K562 (cell line): Measurements from ENCODE around the gene TRAPPC13. TPM values are rescaled to one million over a fixed set of nuclear protein-coding genes. Genes with fewer than 3 reads are reported as not detected.
A peak's percentile ranks its signal among the peaks of the same experiment; 100 is the strongest.

Experiments used
- BACH1 ChIP-seq: fragments of 200-800 bp; sonication (Bioruptor generic); IDR thresholded peaks from 2 replicates; pipeline ENCODE4 v1.6.1; 2016; ENCODE audit warnings: missing genetic modification characterization, missing compliant biosample characterization
- CHAMP1 ChIP-seq: fragments of 450-650 bp; IDR thresholded peaks from 2 replicates; pipeline ENCODE4 v1.6.1; 2016; ENCODE audit warnings: mild to moderate bottlenecking
- IRF1 ChIP-seq: sonication (generic); formaldehyde crosslinking; IDR thresholded peaks from 2 replicates; pipeline ENCODE4 v1.8.0; 2022; ENCODE audit warnings: missing genetic modification reagents, mild to moderate bottlenecking, borderline replicate concordance
- MEF2A ChIP-seq: IDR thresholded peaks from 2 replicates; pipeline ENCODE4 v1.6.1; 2011; ENCODE audit warnings: low read depth, mild to moderate bottlenecking, low read length, moderate library complexity; ENCODE audit not compliant: control insufficient read depth
- MTA1 ChIP-seq: fragments of 450-650 bp; IDR thresholded peaks from 2 replicates; pipeline ENCODE4 v1.6.1; 2017; ENCODE audit warnings: borderline replicate concordance
- NCOA4 ChIP-seq: fragments of 450-650 bp; IDR thresholded peaks from 2 replicates; pipeline ENCODE4 v1.6.1; 2018; ENCODE audit warnings: mild to moderate bottlenecking; ENCODE audit not compliant: partially characterized antibody
- NR1H2 ChIP-seq: sonication (generic); formaldehyde crosslinking; IDR thresholded peaks from 2 replicates; pipeline ENCODE4 v1.4.0; 2020; ENCODE audit warnings: mild to moderate bottlenecking, missing genetic modification reagents
- SMAD3 ChIP-seq: fragments of 450-650 bp; formaldehyde crosslinking; conservative IDR thresholded peaks from 2 replicates; pipeline ENCODE4 v1.4.0; 2020; ENCODE audit warnings: mild to moderate bottlenecking
- SMARCB1 ChIP-seq: IDR thresholded peaks from 2 replicates; pipeline ENCODE4 v1.6.1; 2011; ENCODE audit warnings: improper control_type of control experiment, low read depth; ENCODE audit not compliant: insufficient read length
- SP2 ChIP-seq: IDR thresholded peaks from 2 replicates; pipeline ENCODE4 v1.6.1; 2011; ENCODE audit warnings: mild to moderate bottlenecking, low read depth, low read length, moderate library complexity; ENCODE audit not compliant: poor library complexity, severe bottlenecking; ENCODE audit errors: extremely low read depth
- THRAP3 ChIP-seq: fragments of 450-650 bp; IDR thresholded peaks from 2 replicates; pipeline ENCODE4 v1.6.1; 2016; ENCODE audit warnings: mild to moderate bottlenecking, inconsistent platforms, borderline replicate concordance
- TSC22D4 ChIP-seq: fragments of 450-650 bp; IDR thresholded peaks from 2 replicates; pipeline ENCODE4 v1.6.1; 2016; ENCODE audit warnings: missing genetic modification characterization, missing biosample characterization, control low read depth
- UBTF ChIP-seq, 2 experiments: IDR thresholded peaks; 2 replicates each; pipeline ENCODE4 v1.6.1; 2012; ENCODE audit warnings: improper control_type of control experiment in 2 of 2, low read depth in 2 of 2, low read length in 2 of 2, borderline replicate concordance in 1 of 2
- ZBTB1 ChIP-seq: sonication (generic); formaldehyde crosslinking; IDR thresholded peaks from 2 replicates; pipeline ENCODE4 v1.8.1; 2023; ENCODE audit warnings: missing genetic modification reagents, low read depth, mild to moderate bottlenecking, borderline replicate concordance
- ZBTB17 ChIP-seq: fragments of 450-650 bp; formaldehyde crosslinking; IDR thresholded peaks from 2 replicates; pipeline ENCODE4 v1.4.0; 2020; ENCODE audit warnings: mild to moderate bottlenecking
- polyA plus RNA-seq, 8 experiments: library from polyadenylated mRNA; depleted of rRNA in 4 of 8; stranded (reverse) in 5 of 8; unstranded in 3 of 8; fragments of >200 nt; fragmentation: Nextera tagmentation in 2 of 8; fragmentation: Illumina TruSeq in 1 of 8; extraction: Ambion mirVana in 2 of 8; extraction: Trizol in 1 of 8; gene quantifications; 2 replicates each; pipeline versions ENCODE4 v1.2.1 to v1.2.3, GENCODE V29; 2011 to 2014; ENCODE audit warnings: inconsistent platforms in 1 of 8, missing spikeins in 1 of 8
- total RNA-seq, 7 experiments: library from RNA; depleted of rRNA in 6 of 7; stranded (reverse); fragments of >200 nt in 6 of 7; fragmentation: Illumina TruSeq in 2 of 7; extraction: Trizol in 2 of 7; gene quantifications; 2 replicates each; pipeline versions ENCODE4 v1.2.1 to v1.2.3, GENCODE V29; 2011 to 2021; ENCODE audit warnings: low replicate concordance in 1 of 7
- TF ChIP-seq, protein P1 (sequence below), 2 experiments: fragments of 450-650 bp; conservative IDR thresholded peaks; 2 replicates each; pipeline ENCODE4 v1.6.1; 2017; ENCODE audit warnings: mild to moderate bottlenecking in 2 of 2, moderate library complexity in 2 of 2
- TF ChIP-seq, protein P2 (sequence below): conservative IDR thresholded peaks from 2 replicates; pipeline ENCODE4 v1.6.1; 2011; ENCODE audit warnings: low read depth, mild to moderate bottlenecking, low read length; ENCODE audit not compliant: control insufficient read depth
- TF ChIP-seq, protein P3 (sequence below): sonication (generic); formaldehyde crosslinking; IDR thresholded peaks from 2 replicates; pipeline ENCODE4 v1.5.0; 2020; ENCODE audit warnings: missing genetic modification reagents

The TRAPPC13 gene
- total and polyA plus RNA-seq, 9 of the 15 experiments (the other 6 are each of a cell fraction or from before 2014, with no cell fraction given) = 16.2 to 43.8 (median 24.0) TPM

GRCh38 chr5:65624025-65624570 lies 729 bp upstream of the TRAPPC13 start, which contains the start of gene TRIM23 (continued):
- 0 out of 4 replicates have a peak, but pooled peaks of 1 of the 2 experiments have one; percentile 37 for TF ChIP-seq UBTF (IDR thresholded peaks at IDR 0.05; ENCODE audit: borderline replicate concordance in 1 of 2, low read depth in 2 of 2, low read length in 2 of 2)
- TF ChIP-seq CHAMP1 = no peak
- TF ChIP-seq, protein P1, sequence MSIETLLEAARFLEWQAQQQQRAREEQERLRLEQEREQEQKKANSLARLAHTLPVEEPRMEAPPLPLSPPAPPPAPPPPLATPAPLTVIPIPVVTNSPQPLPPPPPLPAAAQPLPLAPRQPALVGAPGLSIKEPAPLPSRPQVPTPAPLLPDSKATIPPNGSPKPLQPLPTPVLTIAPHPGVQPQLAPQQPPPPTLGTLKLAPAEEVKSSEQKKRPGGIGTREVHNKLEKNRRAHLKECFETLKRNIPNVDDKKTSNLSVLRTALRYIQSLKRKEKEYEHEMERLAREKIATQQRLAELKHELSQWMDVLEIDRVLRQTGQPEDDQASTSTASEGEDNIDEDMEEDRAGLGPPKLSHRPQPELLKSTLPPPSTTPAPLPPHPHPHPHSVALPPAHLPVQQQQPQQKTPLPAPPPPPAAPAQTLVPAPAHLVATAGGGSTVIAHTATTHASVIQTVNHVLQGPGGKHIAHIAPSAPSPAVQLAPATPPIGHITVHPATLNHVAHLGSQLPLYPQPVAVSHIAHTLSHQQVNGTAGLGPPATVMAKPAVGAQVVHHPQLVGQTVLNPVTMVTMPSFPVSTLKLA (conservative IDR thresholded peaks at IDR 0.05) = peak; percentile 60 to 67
- TF ChIP-seq ZBTB1 (CRISPR knock-in tag) = no peak
- TF ChIP-seq, protein P2, sequence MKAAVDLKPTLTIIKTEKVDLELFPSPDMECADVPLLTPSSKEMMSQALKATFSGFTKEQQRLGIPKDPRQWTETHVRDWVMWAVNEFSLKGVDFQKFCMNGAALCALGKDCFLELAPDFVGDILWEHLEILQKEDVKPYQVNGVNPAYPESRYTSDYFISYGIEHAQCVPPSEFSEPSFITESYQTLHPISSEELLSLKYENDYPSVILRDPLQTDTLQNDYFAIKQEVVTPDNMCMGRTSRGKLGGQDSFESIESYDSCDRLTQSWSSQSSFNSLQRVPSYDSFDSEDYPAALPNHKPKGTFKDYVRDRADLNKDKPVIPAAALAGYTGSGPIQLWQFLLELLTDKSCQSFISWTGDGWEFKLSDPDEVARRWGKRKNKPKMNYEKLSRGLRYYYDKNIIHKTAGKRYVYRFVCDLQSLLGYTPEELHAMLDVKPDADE = no peak
- TF ChIP-seq SMAD3 (CRISPR knock-in tag) = 0 out of 2 replicates have a peak, but pooled peaks have one; percentile 20
- TF ChIP-seq MEF2A = no peak
- TF ChIP-seq THRAP3 = no peak
- TF ChIP-seq NR1H2 (CRISPR knock-in tag) = no peak
- TF ChIP-seq, protein P3, sequence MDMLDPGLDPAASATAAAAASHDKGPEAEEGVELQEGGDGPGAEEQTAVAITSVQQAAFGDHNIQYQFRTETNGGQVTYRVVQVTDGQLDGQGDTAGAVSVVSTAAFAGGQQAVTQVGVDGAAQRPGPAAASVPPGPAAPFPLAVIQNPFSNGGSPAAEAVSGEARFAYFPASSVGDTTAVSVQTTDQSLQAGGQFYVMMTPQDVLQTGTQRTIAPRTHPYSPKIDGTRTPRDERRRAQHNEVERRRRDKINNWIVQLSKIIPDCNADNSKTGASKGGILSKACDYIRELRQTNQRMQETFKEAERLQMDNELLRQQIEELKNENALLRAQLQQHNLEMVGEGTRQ (CRISPR knock-in tag) = no peak
- TF ChIP-seq SMARCB1 = no peak
- TF ChIP-seq SP2 = no peak
- no peak for TF ChIP-seq MTA1
- no peak for TF ChIP-seq NCOA4
- TF ChIP-seq ZBTB17 (CRISPR knock-in tag) = peak; percentile 63; the same call in 1 of the 2 replicates
- TF ChIP-seq IRF1 = no peak
- TF ChIP-seq TSC22D4 (tag) = no peak
- TF ChIP-seq BACH1 (tag) = no peak
